Activated naive CD4-positive, alpha-beta T cell treated with Interleukin-2 at 50 U/mL for 16 hours (primary cell): ENCODE data around the gene TTYH3.
"Not testable (repeated sequence)": the region's sequence is repeated elsewhere in the genome, so short reads cannot be mapped to it uniquely, and the experiment has no call there.

Experiments
- DNase-seq: peaks from one replicate; pipeline ENCODE4 v3.0.0-alpha.2; 2020

TTYH3 gene

GRCh38 chr7:2689951-2690705, 58.3 kb downstream of the TTYH3 start:
- DNase-seq = no peak

GRCh38 chr7:2691011-2691707, 59.4 kb downstream of the TTYH3 start:
- DNase-seq = no peak

GRCh38 chr7:2691932-2692439, 60.2 kb downstream of the TTYH3 start:
- DNase-seq = not testable (repeated sequence)

- no peak for DNase-seq
These were observed 60.8 kb downstream of the TTYH3 start for GRCh38 chr7:2692543-2692942.

GRCh38 chr7:2693420-2694121, 61.8 kb downstream of the TTYH3 start:
- DNase-seq = not testable (repeated sequence)

- DNase-seq = not testable (repeated sequence)
These were observed 62.3 kb downstream of the TTYH3 start for GRCh38 chr7:2694122-2694436.

GRCh38 chr7:2698581-2699288, 66.9 kb downstream of the TTYH3 start:
- peak; percentile 54 for DNase-seq

- no peak for DNase-seq
These were observed 67.5 kb downstream of the TTYH3 start for GRCh38 chr7:2699289-2699620.

GRCh38 chr7:2700141-2700850, 68.5 kb downstream of the TTYH3 start:
- DNase-seq = no peak

- DNase-seq = no peak
These were observed 69.6 kb downstream of the TTYH3 start for GRCh38 chr7:2701424-2701823.

GRCh38 chr7:2701832-2702593, 70.2 kb downstream of the TTYH3 start:
- no peak for DNase-seq

- no peak for DNase-seq
These were observed 70.8 kb downstream of the TTYH3 start for GRCh38 chr7:2702594-2702957.

- DNase-seq = no peak
These were observed 73.7 kb downstream of the TTYH3 start for GRCh38 chr7:2705371-2706096.

GRCh38 chr7:2706685-2707126, 74.9 kb downstream of the TTYH3 start:
- no peak for DNase-seq

- no peak for DNase-seq
These were observed 75.7 kb downstream of the TTYH3 start for GRCh38 chr7:2707481-2707880.

GRCh38 chr7:2708041-2708440, 76.3 kb downstream of the TTYH3 start:
- DNase-seq = no peak

- DNase-seq = no peak
These were observed 76.9 kb downstream of the TTYH3 start for GRCh38 chr7:2708547-2709310.

- DNase-seq = peak; percentile 81
These were observed 77.9 kb downstream of the TTYH3 start for GRCh38 chr7:2709553-2710285.

- peak; percentile 70 for DNase-seq
These were observed 78.5 kb downstream of the TTYH3 start for GRCh38 chr7:2710286-2710655.
